Fibroblast of skin of left quadriceps (primary cell): Measurements from ENCODE around the gene SLX9.

Experiments used
- DNase-seq, 2 experiments: peaks; one replicate each; pipeline ENCODE4 v3.0.0-alpha.2; 2013; ENCODE audit warnings: low read depth in 2 of 2

The SLX9 gene

GRCh38 chr21:44947111-44947929, 7.5 kb downstream of the SLX9 start:
- DNase-seq: no peak

- DNase-seq: no peak
Observed at GRCh38 chr21:44947930-44948331, 8.1 kb downstream of the SLX9 start.

GRCh38 chr21:44948426-44949120, 8.7 kb downstream of the SLX9 start:
- DNase-seq: no peak

GRCh38 chr21:44949161-44949778, 9.4 kb downstream of the SLX9 start:
- DNase-seq: no peak

- no peak for DNase-seq
Observed at GRCh38 chr21:44949779-44950198, 10.0 kb downstream of the SLX9 start.

- DNase-seq: no peak
Observed at GRCh38 chr21:44950351-44950750, 10.5 kb downstream of the SLX9 start.

GRCh38 chr21:44951186-44951915, 11.5 kb downstream of the SLX9 start:
- DNase-seq: no peak

- DNase-seq: no peak
Observed at GRCh38 chr21:44952116-44952928, 12.5 kb downstream of the SLX9 start.

GRCh38 chr21:44952929-44953627, 13.2 kb downstream of the SLX9 start:
- no peak for DNase-seq

GRCh38 chr21:44953628-44954021, 13.8 kb downstream of the SLX9 start:
- no peak for DNase-seq

- no peak for DNase-seq
Observed at GRCh38 chr21:44954281-44954771, 14.5 kb downstream of the SLX9 start.

GRCh38 chr21:44955141-44955797, 15.4 kb downstream of the SLX9 start:
- no peak for DNase-seq

- DNase-seq: no peak
Observed at GRCh38 chr21:44955798-44956175, 16.0 kb downstream of the SLX9 start.

GRCh38 chr21:44956356-44957046, 16.7 kb downstream of the SLX9 start:
- DNase-seq: no peak

GRCh38 chr21:44957047-44957831, 17.4 kb downstream of the SLX9 start:
- DNase-seq: no peak

- DNase-seq: no peak
Observed at GRCh38 chr21:44957901-44958451, 18.1 kb downstream of the SLX9 start.

- DNase-seq: peak in 1 of 2 experiments; percentile 28
Observed at GRCh38 chr21:44958471-44959191, 18.8 kb downstream of the SLX9 start.
